K562 (cell line): Measurements from ENCODE around the gene MROH8. TPM values are rescaled to one million over a fixed set of nuclear protein-coding genes. Genes with fewer than 3 reads are reported as not detected.

Experiments
- ATAC-seq: fragments of 200-7000 bp; cut with Tn5 transposase; 3 replicates; pipeline ENCODE4 v1.9.1; 2020; ENCODE audit warnings: moderate library complexity
- BruUV-seq: library from RNA; stranded (reverse); fragments of 400-500 nt; replicated peaks from 2 replicates; lab custom pipeline; 2021; lab: Mats Ljungman, UMichigan
- CTCF ChIA-PET: fragments of 300-600 bp; formaldehyde crosslinking; extraction: SDS; loops from one replicate; lab custom pipeline; 2021; ENCODE audit warnings: low intra/inter-chr PET ratio; lab: Yijun Ruan, JAX
- POLR2A ChIA-PET: fragments of 300-600, 350-650 bp; sonication (Branson Sonifier 250); formaldehyde crosslinking; extraction: SDS; loops from one replicate; lab custom pipeline; 2021; ENCODE audit warnings: antibody characterized with exemption, inconsistent platforms; lab: Yijun Ruan, JAX
- DNase-seq, 4 experiments: peaks; one replicate each; pipeline versions ENCODE4 v3.0.0 to v3.0.0-alpha.2; 2011 to 2018; ENCODE audit warnings: low spot score in 3 of 4, mixed read lengths in 3 of 4; ENCODE audit errors: extremely low read depth in 1 of 4
- FAIRE-seq: peaks from 2 replicates; lab custom pipeline; 2011; peaks lifted over from hg19 to GRCh38; lab: Jason Lieb, UNC
- H2AFZ ChIP-seq: 2 replicates; pipeline ENCODE4 v1.6.0; 2011; ENCODE audit warnings: low read depth, low read length, control low read depth, inconsistent platforms
- H3K27ac ChIP-seq: fragments of 200-600 bp; 3 replicates; pipeline ENCODE4 v1.8.0; 2011; ENCODE audit warnings: low read depth, mild to moderate bottlenecking, control low read depth, inconsistent platforms, low read length, moderate library complexity, mixed read lengths; ENCODE audit errors: extremely low read depth
- H3K27me3 ChIP-seq, 2 experiments: fragments of 300-600 bp in 1 of 2; 2 replicates in 1 of 2; 3 replicates in 1 of 2; pipeline versions ENCODE4 v1.6.0 to v1.8.0; 2011; ENCODE audit warnings: inconsistent platforms in 2 of 2, low read length in 2 of 2, mild to moderate bottlenecking in 1 of 2, mixed read lengths in 1 of 2, moderate library complexity in 1 of 2; ENCODE audit not compliant: control insufficient read depth in 2 of 2, insufficient read depth in 2 of 2
- H3K36me3 ChIP-seq: fragments of 300-600 bp; 3 replicates; pipeline ENCODE4 v1.8.0; 2011; ENCODE audit warnings: mild to moderate bottlenecking, low read length, inconsistent platforms; ENCODE audit not compliant: control insufficient read depth, insufficient read depth
- H3K4me1 ChIP-seq, 2 experiments: fragments of 200-600 bp in 1 of 2; replicated peaks in 1 of 2; 2 replicates in 1 of 2; 3 replicates in 1 of 2; pipeline versions ENCODE4 v1.5.1 to v1.8.0; 2011; ENCODE audit warnings: inconsistent platforms in 2 of 2, low read length in 2 of 2, mild to moderate bottlenecking in 1 of 2, mixed read lengths in 1 of 2, moderate library complexity in 1 of 2; ENCODE audit not compliant: control insufficient read depth in 2 of 2, insufficient read depth in 2 of 2
- H3K4me2 ChIP-seq: 2 replicates; pipeline ENCODE4 v1.6.1; 2011; ENCODE audit warnings: low read length, control low read depth, inconsistent platforms, mixed read lengths; ENCODE audit not compliant: insufficient read depth
- H3K4me3 ChIP-seq: fragments of 200-600 bp; sonication (generic), shearing (Covaris generic); 2 replicates; pipeline ENCODE4 v1.5.1; 2016; ENCODE audit warnings: control low read depth, inconsistent platforms
- H3K79me2 ChIP-seq: fragments of 200-600 bp; 3 replicates; pipeline ENCODE4 v1.8.0; 2011; ENCODE audit warnings: low read length, inconsistent platforms; ENCODE audit not compliant: control insufficient read depth, insufficient read depth
- H3K9ac ChIP-seq, 2 experiments: 2 replicates each; pipeline versions ENCODE4 v1.6.0 to v1.6.1; 2011; ENCODE audit warnings: low read depth in 2 of 2, low read length in 2 of 2, control low read depth in 1 of 2, inconsistent platforms in 1 of 2, mild to moderate bottlenecking in 1 of 2, mixed read lengths in 1 of 2; ENCODE audit not compliant: insufficient read depth in 1 of 2
- H3K9me1 ChIP-seq: one replicate; pipeline ENCODE4 v1.6.0; 2011; ENCODE audit warnings: inconsistent platforms, mild to moderate bottlenecking, low read length, moderate library complexity; ENCODE audit not compliant: control insufficient read depth, insufficient read depth
- H3K9me3 ChIP-seq: replicated peaks from 2 replicates; pipeline ENCODE4 v1.5.1; 2011; ENCODE audit warnings: low read depth, low read length, inconsistent platforms; ENCODE audit not compliant: control insufficient read depth, insufficient read depth
- H4K20me1 ChIP-seq: replicated peaks from 2 replicates; pipeline ENCODE4 v1.6.1; 2011; ENCODE audit warnings: low read length, inconsistent platforms, mixed read lengths; ENCODE audit not compliant: control insufficient read depth, insufficient read depth
- ELF4 ChIP-seq: fragments of 450-650 bp; formaldehyde crosslinking; IDR thresholded peaks from 2 replicates; pipeline ENCODE4 v1.4.0; 2022; ENCODE audit warnings: missing genetic modification characterization
- FOXA3 ChIP-seq, 2 experiments: fragments of 450-650 bp in 1 of 2; sonication (generic) in 1 of 2; formaldehyde crosslinking; IDR thresholded peaks in 1 of 2; conservative IDR thresholded peaks in 1 of 2; 2 replicates each; pipeline versions ENCODE4 v1.4.0 to v1.8.0; 2020 to 2022; ENCODE audit warnings: mild to moderate bottlenecking in 2 of 2, missing genetic modification reagents in 1 of 2
- MCM5 ChIP-seq: fragments of 450-650 bp; IDR thresholded peaks from 2 replicates; pipeline ENCODE4 v1.6.1; 2016; ENCODE audit warnings: low read depth
- NELFE ChIP-seq: IDR thresholded peaks from 2 replicates; pipeline ENCODE4 v1.6.1; 2011; ENCODE audit warnings: mild to moderate bottlenecking; ENCODE audit not compliant: insufficient read depth, insufficient read length
- PML ChIP-seq: IDR thresholded peaks from 2 replicates; pipeline ENCODE4 v1.6.1; 2012; ENCODE audit warnings: low read length, inconsistent platforms
- RNF219 ChIP-seq: fragments of 250-450 bp; sonication (Bioruptor Pico); IDR thresholded peaks from 2 replicates; pipeline ENCODE4 v1.5.0; 2022; ENCODE audit warnings: mild to moderate bottlenecking
- SRF ChIP-seq, 2 experiments: fragments of 250-450, 450-650 bp in 1 of 2; sonication (Bioruptor Pico) in 1 of 2; sonication (generic) in 1 of 2; formaldehyde crosslinking; IDR thresholded peaks; 2 replicates each; pipeline versions ENCODE4 v1.5.0 to v1.5.1; 2020 to 2022; ENCODE audit warnings: mild to moderate bottlenecking in 1 of 2, missing genetic modification reagents in 1 of 2
- ZFP1 ChIP-seq: fragments of 450-650 bp; formaldehyde crosslinking; IDR thresholded peaks from 2 replicates; pipeline ENCODE4 v1.4.0; 2020; ENCODE audit warnings: mild to moderate bottlenecking, mixed read lengths
- ZNF184 ChIP-seq: sonication (generic); formaldehyde crosslinking; IDR thresholded peaks from 2 replicates; pipeline ENCODE4 v1.5.0; 2020; ENCODE audit warnings: missing genetic modification reagents
- WGBS: fragments of 100-300 bp; shearing (Covaris generic); methylation state at CpG from one replicate; pipeline ENCODE4 v1.1.6; 2016; ENCODE audit warnings: low coverage, mixed read lengths; ENCODE audit not compliant: insufficient coverage; ENCODE audit errors: missing lambda C conversion rate; 5-methylcytosine and 5-hydroxymethylcytosine counted together
- in situ Hi-C: fragments of 300-500 bp; cut with MboI; formaldehyde crosslinking; loops from 4 replicates; pipeline ENCODE4 v1.15.0; 2018; ENCODE audit warnings: inconsistent platforms, mixed read lengths
- intact Hi-C: fragments of 100-400 bp; cut with micrococcal nuclease; formaldehyde crosslinking; loops from 2 replicates; pipeline ENCODE4 v1.14.2; 2022
- polyA plus RNA-seq, 8 experiments: library from polyadenylated mRNA; depleted of rRNA in 4 of 8; stranded (reverse) in 5 of 8; unstranded in 3 of 8; fragments of >200 nt; fragmentation: Nextera tagmentation in 2 of 8; fragmentation: Illumina TruSeq in 1 of 8; extraction: Ambion mirVana in 2 of 8; extraction: Trizol in 1 of 8; gene quantifications; 2 replicates each; pipeline versions ENCODE4 v1.2.1 to v1.2.3, GENCODE V29; 2011 to 2014; ENCODE audit warnings: inconsistent platforms in 1 of 8, missing spikeins in 1 of 8
- total RNA-seq, 7 experiments: library from RNA; depleted of rRNA in 6 of 7; stranded (reverse); fragments of >200 nt in 6 of 7; fragmentation: Illumina TruSeq in 2 of 7; extraction: Trizol in 2 of 7; gene quantifications; 2 replicates each; pipeline versions ENCODE4 v1.2.1 to v1.2.3, GENCODE V29; 2011 to 2021; ENCODE audit warnings: low replicate concordance in 1 of 7
- TF ChIP-seq, protein P1 (sequence below): fragments of 150-350 bp; IDR thresholded peaks from 2 replicates; pipeline ENCODE4 v1.6.1; 2014; ENCODE audit warnings: low read depth, mild to moderate bottlenecking, low read length, borderline replicate concordance
- TF ChIP-seq, protein P2 (sequence below): fragments of 250-450 bp; sonication (Bioruptor Pico); IDR thresholded peaks from 2 replicates; pipeline ENCODE4 v1.5.0; 2020; ENCODE audit warnings: mild to moderate bottlenecking, borderline replicate concordance
- TF ChIP-seq, protein P3 (sequence below): fragments of 450-650 bp; conservative IDR thresholded peaks from 2 replicates; pipeline ENCODE4 v1.6.1; 2016; ENCODE audit warnings: missing genetic modification characterization, low read depth, mild to moderate bottlenecking, missing compliant biosample characterization, moderate library complexity

MROH8 gene
- total and polyA plus RNA-seq, 9 of the 15 experiments (the other 6 are each of a cell fraction or from before 2014, with no cell fraction given), result 0.21 to 1.5 (median 0.78) TPM

DNA sequence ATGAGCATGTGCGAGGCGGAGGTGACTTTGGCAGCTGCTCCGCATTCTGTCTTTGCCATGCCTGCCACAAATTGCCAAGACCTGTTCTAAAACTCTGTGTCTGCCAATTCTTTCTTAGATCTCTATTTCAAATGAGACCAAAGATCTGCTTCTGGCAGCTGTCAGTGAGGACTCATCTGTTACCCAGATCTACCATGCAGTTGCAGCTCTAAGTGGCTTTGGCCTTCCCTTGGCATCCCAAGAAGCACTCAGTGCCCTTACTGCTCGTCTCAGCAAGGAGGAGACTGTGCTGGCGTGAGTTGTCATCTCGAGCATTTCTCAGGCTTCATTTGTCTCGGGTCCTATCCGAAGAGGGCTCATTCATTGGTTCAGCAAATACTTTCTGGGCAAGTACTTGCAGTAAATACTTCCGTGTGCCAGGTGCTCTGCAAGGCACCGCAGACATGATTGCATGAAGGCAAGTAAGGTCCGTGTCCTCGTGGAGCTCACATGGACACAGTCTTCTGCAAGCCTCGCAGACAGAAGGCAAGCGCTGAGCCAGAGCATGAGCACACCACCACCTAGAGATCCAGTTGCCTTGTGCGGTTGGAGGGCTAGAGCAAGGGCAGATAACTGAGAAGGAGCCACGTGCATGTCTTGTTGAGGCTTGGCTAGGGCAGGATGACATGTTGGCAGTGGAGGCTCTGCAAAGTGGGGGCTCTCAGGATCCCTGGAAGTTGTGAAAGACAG lies 19.7 kb upstream of the MROH8 start:
- in situ Hi-C loops, result loop anchor here (5.0 kb wide), 1 partner anchor 338 kb away; no protein-coding TSS in a partner anchor
- TF ChIP-seq, protein P1, sequence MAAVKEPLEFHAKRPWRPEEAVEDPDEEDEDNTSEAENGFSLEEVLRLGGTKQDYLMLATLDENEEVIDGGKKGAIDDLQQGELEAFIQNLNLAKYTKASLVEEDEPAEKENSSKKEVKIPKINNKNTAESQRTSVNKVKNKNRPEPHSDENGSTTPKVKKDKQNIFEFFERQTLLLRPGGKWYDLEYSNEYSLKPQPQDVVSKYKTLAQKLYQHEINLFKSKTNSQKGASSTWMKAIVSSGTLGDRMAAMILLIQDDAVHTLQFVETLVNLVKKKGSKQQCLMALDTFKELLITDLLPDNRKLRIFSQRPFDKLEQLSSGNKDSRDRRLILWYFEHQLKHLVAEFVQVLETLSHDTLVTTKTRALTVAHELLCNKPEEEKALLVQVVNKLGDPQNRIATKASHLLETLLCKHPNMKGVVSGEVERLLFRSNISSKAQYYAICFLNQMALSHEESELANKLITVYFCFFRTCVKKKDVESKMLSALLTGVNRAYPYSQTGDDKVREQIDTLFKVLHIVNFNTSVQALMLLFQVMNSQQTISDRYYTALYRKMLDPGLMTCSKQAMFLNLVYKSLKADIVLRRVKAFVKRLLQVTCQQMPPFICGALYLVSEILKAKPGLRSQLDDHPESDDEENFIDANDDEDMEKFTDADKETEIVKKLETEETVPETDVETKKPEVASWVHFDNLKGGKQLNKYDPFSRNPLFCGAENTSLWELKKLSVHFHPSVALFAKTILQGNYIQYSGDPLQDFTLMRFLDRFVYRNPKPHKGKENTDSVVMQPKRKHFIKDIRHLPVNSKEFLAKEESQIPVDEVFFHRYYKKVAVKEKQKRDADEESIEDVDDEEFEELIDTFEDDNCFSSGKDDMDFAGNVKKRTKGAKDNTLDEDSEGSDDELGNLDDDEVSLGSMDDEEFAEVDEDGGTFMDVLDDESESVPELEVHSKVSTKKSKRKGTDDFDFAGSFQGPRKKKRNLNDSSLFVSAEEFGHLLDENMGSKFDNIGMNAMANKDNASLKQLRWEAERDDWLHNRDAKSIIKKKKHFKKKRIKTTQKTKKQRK, result no peak
- TF ChIP-seq, protein P2, sequence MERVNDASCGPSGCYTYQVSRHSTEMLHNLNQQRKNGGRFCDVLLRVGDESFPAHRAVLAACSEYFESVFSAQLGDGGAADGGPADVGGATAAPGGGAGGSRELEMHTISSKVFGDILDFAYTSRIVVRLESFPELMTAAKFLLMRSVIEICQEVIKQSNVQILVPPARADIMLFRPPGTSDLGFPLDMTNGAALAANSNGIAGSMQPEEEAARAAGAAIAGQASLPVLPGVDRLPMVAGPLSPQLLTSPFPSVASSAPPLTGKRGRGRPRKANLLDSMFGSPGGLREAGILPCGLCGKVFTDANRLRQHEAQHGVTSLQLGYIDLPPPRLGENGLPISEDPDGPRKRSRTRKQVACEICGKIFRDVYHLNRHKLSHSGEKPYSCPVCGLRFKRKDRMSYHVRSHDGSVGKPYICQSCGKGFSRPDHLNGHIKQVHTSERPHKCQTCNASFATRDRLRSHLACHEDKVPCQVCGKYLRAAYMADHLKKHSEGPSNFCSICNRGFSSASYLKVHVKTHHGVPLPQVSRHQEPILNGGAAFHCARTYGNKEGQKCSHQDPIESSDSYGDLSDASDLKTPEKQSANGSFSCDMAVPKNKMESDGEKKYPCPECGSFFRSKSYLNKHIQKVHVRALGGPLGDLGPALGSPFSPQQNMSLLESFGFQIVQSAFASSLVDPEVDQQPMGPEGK (CRISPR knock-in tag), result no peak
- TF ChIP-seq ZFP1 (CRISPR knock-in tag), result no peak
- no peak for TF ChIP-seq FOXA3 (CRISPR knock-in tag; conservative IDR thresholded peaks at IDR 0.05 in 1 of 2, IDR thresholded peaks at IDR 0.05 in 1 of 2)
- TF ChIP-seq ZNF184, result no peak
- no peak for TF ChIP-seq NELFE
- no peak for TF ChIP-seq SRF (CRISPR knock-in tag; IDR thresholded peaks at IDR 0.05)
- no peak for TF ChIP-seq MCM5
- TF ChIP-seq PML, result no peak
- TF ChIP-seq, protein P3, sequence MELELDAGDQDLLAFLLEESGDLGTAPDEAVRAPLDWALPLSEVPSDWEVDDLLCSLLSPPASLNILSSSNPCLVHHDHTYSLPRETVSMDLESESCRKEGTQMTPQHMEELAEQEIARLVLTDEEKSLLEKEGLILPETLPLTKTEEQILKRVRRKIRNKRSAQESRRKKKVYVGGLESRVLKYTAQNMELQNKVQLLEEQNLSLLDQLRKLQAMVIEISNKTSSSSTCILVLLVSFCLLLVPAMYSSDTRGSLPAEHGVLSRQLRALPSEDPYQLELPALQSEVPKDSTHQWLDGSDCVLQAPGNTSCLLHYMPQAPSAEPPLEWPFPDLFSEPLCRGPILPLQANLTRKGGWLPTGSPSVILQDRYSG (tag), result no peak
- TF ChIP-seq RNF219, result no peak
- TF ChIP-seq ELF4, result no peak

More for the DNA sequence above, 19.7 kb upstream of the MROH8 start:
- Histone ChIP-seq H3K79me2 (peaks cover 59% of the 10 kb centered on the region), H2AFZ (no peak overlapping the region), H3K27me3 (no peaks in the 10 kb centered on the region), H3K9ac (no peak overlapping the region), H3K9me1 (no peaks in the 10 kb centered on the region), H3K27ac (no peak overlapping the region), H4K20me1 (peaks cover 32% of the 10 kb centered on the region), H3K9me3 (no peaks in the 10 kb centered on the region), H3K4me1 (no peaks in the 10 kb centered on the region; a peak in 1 of 5 replicates), H3K4me2 (no peak overlapping the region), H3K4me3 (no peak overlapping the region), H3K36me3 (peaks cover 92% of the 10 kb centered on the region)
- 87% methylated on average over 16 of the region's 16 CpGs for WGBS
- CTCF ChIA-PET, result interaction anchor here (0.7 kb wide), 1 partner anchor 13 kb away, joined by 3 read pairs; no protein-coding TSS in a partner anchor
- no peak for FAIRE-seq
- ATAC-seq, result no peak
- no TSS peak for BruUV-seq
- POLR2A ChIA-PET, result interaction anchor here (0.7 kb wide), 1 partner anchor 22 kb away, joined by 3 read pairs; no protein-coding TSS in a partner anchor
- no peak for DNase-seq
- intact Hi-C loops, result loop anchor here (5.0 kb wide), 1 partner anchor 188 kb away; no protein-coding TSS in a partner anchor
